Lower lobe of right lung (tissue), 2 donors: ENCODE measurements around the gene DNAAF5. TPM values are rescaled to one million over a fixed set of nuclear protein-coding genes. Genes with fewer than 3 reads are reported as not detected.

Experiments used
- ATAC-seq, 2 donors: fragments of 200-7000 bp; cut with Tn5 transposase; one replicate each; pipeline ENCODE4 v1.9.1; 2020 to 2022; ENCODE audit warnings: mild to moderate bottlenecking in 2 of 2, moderate library complexity in 2 of 2
- DNase-seq: peaks from one replicate; pipeline ENCODE4 v3.0.0-alpha.2; 2020
- H3K27ac ChIP-seq: fragments of 200-600 bp; one replicate; pipeline ENCODE4 v1.8.0; 2022
- H3K27me3 ChIP-seq: fragments of 200-600 bp; one replicate; pipeline ENCODE4 v1.8.0; 2022; ENCODE audit warnings: low read depth
- H3K36me3 ChIP-seq: fragments of 200-600 bp; one replicate; pipeline ENCODE4 v1.8.0; 2022; ENCODE audit warnings: mild to moderate bottlenecking
- H3K4me1 ChIP-seq: fragments of 200-600 bp; one replicate; pipeline ENCODE4 v1.8.0; 2022
- H3K4me3 ChIP-seq: fragments of 200-600 bp; one replicate; pipeline ENCODE4 v1.8.0; 2022; ENCODE audit warnings: mild to moderate bottlenecking
- H3K9me3 ChIP-seq: fragments of 200-600 bp; one replicate; pipeline ENCODE4 v1.8.0; 2022
- CTCF ChIP-seq: fragments of 200-600 bp; IDR thresholded peaks from one replicate; pipeline ENCODE4 v1.8.0; 2022; ENCODE audit warnings: antibody characterized with exemption, mild to moderate bottlenecking
- intact Hi-C: fragments of 100-400 bp; cut with DNase I; formaldehyde crosslinking; loops from one replicate; pipeline ENCODE4 v1.11.0; 2022
- total RNA-seq: library from RNA; stranded (reverse); fragmentation: NEBNext Ultra II Directional; extraction: Animal tissue kit (Norgen Biotek cat#: 25700); gene quantifications from one replicate; pipeline ENCODE4 v1.2.1, GENCODE V29; 2021
- donor health status: DM: no; HTN: yes; CAD: no; lungs with severe emphysema.

Gene DNAAF5
- total RNA-seq, 1 donor from 2014 or later = 22.4 TPM

- ATAC-seq = peak; percentile 17 to 19
- intact Hi-C loops = no loop called here
- Histone ChIP-seq H3K27me3 (peaks cover 7% of the 10 kb centered on the region), H3K4me3 (peak overlapping the region; percentile 60), H3K9me3 (no peaks in the 10 kb centered on the region), H3K4me1 (no peaks in the 10 kb centered on the region), H3K27ac (peak overlapping the region; percentile 67), H3K36me3 (no peaks in the 10 kb centered on the region)
- TF ChIP-seq CTCF = no peak
- DNase-seq = peak; percentile 48
These were observed 15.2 kb upstream of the DNAAF5 start for GRCh38 chr7:711093-711921.

GRCh38 chr7:711922-712380, 14.5 kb upstream of the DNAAF5 start:
- intact Hi-C loops = no loop called here
- peak overlapping the region; percentile 60 for H3K4me3 ChIP-seq
- DNase-seq (peak; percentile 30), ATAC-seq (no peak)
- no peaks in the 10 kb centered on the region for H3K4me1 ChIP-seq
- TF ChIP-seq CTCF = no peak
- H3K9me3 ChIP-seq = no peaks in the 10 kb centered on the region
- peaks cover 7% of the 10 kb centered on the region for H3K27me3 ChIP-seq
- H3K36me3 ChIP-seq = no peaks in the 10 kb centered on the region
- peak overlapping the region; percentile 67 for H3K27ac ChIP-seq

GRCh38 chr7:712381-713138, 13.9 kb upstream of the DNAAF5 start:
- DNase-seq (peak; percentile 36), ATAC-seq (no peak)

GRCh38 chr7:713139-713457, 13.4 kb upstream of the DNAAF5 start:
- Histone ChIP-seq H3K27ac (no peak overlapping the region), H3K36me3 (no peaks in the 10 kb centered on the region), H3K4me3 (no peak overlapping the region), H3K27me3 (peaks cover 7% of the 10 kb centered on the region), H3K4me1 (no peaks in the 10 kb centered on the region), H3K9me3 (no peaks in the 10 kb centered on the region)
- intact Hi-C loops = no loop called here
- DNase-seq (peak; percentile 36), ATAC-seq (no peak)
- TF ChIP-seq CTCF = no peak

More at GRCh38 chr7:712381-713138, 13.9 kb upstream of the DNAAF5 start:
- Histone ChIP-seq H3K27ac (peak overlapping the region; percentile 67), H3K4me3 (peak overlapping the region; percentile 60), H3K27me3 (peaks cover 7% of the 10 kb centered on the region), H3K9me3 (no peaks in the 10 kb centered on the region), H3K36me3 (no peaks in the 10 kb centered on the region), H3K4me1 (no peaks in the 10 kb centered on the region)
- intact Hi-C loops = no loop called here
- TF ChIP-seq CTCF = no peak

DNA sequence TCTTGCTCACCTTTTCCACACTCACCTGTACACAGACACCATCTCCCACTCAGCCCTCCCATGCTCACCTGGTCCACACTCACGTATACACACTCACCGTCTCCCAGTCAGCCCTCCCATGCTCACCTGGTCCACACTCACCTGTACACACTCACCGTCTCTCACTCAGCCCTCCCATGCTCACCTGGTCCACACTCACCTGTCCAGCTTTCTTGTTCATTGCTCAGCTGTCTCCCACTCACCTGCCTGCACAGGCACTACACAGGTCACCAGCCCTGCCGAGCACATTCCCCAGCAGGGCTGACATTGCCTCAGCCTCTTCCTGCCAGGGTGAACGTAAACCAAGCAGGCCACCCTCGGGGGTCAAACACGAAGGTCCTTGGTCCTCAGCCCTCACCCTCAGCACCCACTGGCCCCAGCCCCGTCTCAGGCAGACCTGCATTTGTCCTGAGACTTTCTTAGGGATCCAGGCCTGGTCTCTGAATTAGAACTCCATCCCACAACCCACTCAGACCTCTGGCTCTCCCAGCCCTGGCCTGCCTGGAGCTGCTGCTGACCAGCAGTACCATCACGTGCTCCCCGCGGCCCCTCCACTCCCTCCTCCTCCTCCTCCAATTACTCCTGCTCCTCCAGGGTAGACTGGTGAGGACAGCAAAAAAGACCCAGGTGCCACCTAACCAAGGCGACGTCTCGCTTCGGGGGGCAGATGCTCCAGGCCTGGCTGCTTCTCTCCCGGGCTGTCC, 12.8 kb upstream of the DNAAF5 start:
- ATAC-seq (peak in 1 of 2 donors; percentile 8), DNase-seq (no peak)
- H3K4me1 ChIP-seq = no peaks in the 10 kb centered on the region
- no peak overlapping the region for H3K27ac ChIP-seq
- H3K27me3 ChIP-seq = peaks cover 7% of the 10 kb centered on the region
- intact Hi-C loops = no loop called here
- H3K36me3 ChIP-seq = no peaks in the 10 kb centered on the region
- no peak overlapping the region for H3K4me3 ChIP-seq
- TF ChIP-seq CTCF = no peak
- no peaks in the 10 kb centered on the region for H3K9me3 ChIP-seq
